ENCODE measurements around the gene WAPL.

Gene WAPL

DNA sequence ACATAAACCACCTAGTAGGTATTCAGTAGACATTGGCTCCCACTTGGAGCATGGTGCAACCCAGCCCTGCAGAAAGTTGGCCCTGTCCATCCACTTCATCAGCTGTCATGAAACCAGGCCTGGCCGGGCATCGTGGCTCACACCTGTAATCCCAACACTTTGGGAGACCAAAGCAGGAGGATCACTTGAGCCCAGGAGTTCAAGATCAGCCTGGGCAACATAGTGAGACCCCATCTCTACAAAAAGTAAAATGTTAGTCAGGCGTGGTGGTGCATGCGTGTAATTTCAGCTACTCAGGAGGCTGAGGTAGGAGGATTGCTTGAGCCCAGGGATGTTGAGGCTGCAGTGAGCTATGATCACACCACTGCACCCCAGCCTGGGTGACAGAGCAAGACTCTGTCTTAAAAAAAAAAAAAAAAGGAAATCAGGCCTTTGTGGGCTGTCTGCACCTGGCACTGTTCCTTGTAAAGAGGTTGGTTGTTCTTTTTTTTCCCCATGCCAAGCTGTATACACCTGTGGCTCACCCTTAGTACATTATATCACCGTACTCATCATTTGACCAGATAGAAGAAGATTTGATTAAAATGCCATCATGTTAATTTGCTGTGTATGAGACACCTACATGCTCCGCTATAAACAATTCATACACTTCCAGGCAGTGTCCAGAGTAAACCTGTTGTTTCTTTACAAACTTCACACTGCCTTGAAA, 109.6 kb downstream of the WAPL start:
- DNase-seq, result no peak

DNA sequence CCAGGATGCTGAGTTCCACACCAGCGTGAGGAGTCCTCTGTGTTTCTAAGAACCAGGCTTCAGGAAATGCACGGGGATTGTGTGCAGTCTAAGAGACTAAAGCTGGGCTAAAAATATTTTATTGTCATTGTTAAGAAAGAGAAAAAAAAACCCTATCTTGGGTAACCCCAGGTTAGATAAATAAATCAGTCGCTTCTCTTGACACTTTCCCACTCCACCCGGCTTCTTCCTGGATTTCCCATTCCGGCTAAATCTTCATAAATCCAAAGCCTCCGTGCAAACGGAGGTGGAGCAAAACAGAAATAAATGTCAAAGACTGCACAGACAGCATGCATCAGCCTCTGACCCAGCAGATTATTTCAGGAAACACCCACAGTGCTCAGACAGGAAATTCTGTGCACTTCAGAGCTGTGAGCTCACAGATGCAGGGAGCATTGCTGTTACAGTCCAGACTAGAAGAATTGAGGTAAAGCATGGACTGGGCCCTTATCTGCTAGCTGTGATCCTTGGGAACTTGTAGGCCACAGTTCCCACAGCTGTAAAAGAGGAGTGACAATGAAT, 110.2 kb downstream of the WAPL start:
- DNase-seq, result peak in 1 of 5 donors; percentile 65

DNA sequence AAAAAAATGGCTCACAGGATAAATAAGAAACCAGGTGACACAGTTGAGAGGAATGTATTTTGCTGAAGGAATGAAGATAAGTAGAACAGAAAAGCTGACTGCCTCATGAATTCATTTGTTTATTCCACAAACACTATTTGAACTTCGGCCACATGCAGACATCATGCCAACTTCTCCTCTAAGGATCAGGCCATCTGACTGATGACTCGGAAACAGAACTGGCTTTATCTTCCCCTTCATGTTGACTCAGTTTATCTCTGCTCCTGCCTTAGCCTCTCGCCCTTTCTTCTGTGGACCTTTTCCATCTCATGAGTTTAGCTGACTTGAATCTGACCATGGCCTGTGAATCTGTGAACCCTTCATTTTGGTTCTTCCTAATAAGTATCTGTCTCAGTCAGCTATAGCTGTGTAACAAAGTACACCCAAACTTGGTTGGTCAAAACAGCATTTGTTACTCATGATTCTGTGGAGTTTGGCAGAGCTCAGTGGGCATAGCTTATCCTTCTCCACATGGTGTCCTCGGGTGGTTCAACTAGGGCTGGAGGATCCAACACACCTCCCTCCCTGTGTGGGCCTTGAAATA, 111.0 kb downstream of the WAPL start:
- DNase-seq, result no peak

GRCh38 chr10:86409183-86409582, 112.4 kb downstream of the WAPL start:
- DNase-seq, result no peak

GRCh38 chr10:86403183-86403797, 118.3 kb downstream of the WAPL start:
- no peak for DNase-seq

- no peak for DNase-seq
Observed at GRCh38 chr10:86402283-86402941, 119.2 kb downstream of the WAPL start.

- DNase-seq, result peak in 1 of 5 donors; percentile 18
Observed at GRCh38 chr10:86401588-86402282, 119.9 kb downstream of the WAPL start.

DNA sequence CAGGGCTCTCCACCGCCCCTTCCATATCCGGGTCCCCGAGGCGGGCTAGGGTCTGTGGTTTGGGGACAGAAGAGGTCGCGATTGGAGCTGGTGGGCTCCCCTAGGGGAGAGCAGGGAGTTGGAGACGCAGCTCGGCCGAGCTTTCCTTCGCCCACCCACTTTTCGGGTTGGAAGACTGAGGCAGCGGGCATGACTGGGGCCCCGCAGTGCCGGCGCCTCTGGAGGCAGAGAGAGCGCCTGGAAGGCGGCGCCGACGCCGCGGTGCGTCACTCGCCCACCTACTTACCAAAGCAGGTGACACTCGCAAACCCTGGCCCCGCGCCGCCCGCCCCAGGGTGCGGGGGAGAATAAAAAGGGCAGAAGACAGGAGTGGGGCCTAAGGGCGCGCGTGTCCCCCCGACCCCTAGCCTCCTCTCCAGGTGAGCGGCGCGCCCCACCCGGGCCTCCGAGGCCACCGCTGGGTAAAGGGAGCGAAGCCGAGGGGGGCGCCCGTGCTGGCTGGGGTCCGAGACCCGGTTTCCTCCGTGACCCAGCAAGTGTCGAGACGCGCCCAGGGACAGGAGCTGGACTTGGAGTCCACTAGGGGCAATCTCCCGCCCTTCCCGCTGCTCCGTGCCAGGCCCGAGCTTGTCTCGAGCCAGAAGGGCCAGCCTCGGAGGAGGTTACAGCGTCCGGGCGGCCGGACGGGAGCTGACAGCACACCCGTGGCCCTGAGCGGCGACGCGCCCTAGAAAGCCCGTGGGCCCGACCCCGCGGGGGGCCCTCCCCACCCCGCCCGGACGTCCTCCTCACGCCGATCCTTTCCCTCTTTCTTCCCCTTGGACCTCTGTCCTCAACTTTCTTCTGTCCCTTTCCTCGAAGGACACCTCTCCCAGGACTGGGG, 120.6 kb downstream of the WAPL start:
- DNase-seq, result peak; percentile 40 to 63 (median 60)

- peak; percentile 80 to 93 (median 88) for DNase-seq
Observed at GRCh38 chr10:86399879-86400704, 121.5 kb downstream of the WAPL start.

DNA sequence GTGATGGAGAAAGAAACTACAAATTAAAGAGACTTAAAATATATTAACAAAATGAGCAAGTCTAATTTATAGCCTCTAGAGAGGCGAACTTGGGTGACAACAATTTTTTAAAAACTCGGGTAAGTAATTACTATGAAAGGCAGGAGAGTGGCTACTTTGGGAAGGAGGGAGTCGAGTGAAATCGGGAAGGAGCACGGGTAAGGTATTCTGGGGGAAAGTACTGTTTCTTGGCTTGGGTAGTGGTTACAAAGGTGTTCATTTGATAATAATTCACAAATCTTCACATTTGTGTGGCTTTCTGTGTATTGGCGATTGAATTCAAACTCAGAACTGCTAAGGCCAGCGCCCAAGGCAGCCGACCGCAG, 122.1 kb downstream of the WAPL start:
- no peak for DNase-seq

- DNase-seq, result no peak
Observed at GRCh38 chr10:86397120-86397519, 124.5 kb downstream of the WAPL start.

- no peak for DNase-seq
Observed at GRCh38 chr10:86393862-86394455, 127.6 kb downstream of the WAPL start.

DNA sequence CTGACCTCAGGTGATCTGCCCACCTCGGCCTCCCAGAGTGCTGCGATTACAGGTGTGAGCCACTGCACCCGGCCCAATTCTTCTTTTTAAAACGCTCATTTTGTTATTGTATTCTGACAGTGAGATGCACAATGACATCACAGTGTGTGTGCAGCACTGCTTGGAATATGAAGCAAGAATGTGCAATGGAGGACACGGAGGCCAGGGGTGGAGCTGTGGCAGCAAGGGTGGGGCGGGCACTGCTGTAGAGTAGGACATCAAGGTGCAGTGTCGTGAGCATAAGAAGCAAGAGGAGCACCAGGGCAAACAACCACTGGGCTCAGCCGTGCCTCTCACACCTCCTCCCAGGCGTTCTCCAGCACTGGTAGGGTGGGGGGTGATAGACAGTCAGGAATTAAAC, 128.2 kb downstream of the WAPL start:
- no peak for DNase-seq

DNA sequence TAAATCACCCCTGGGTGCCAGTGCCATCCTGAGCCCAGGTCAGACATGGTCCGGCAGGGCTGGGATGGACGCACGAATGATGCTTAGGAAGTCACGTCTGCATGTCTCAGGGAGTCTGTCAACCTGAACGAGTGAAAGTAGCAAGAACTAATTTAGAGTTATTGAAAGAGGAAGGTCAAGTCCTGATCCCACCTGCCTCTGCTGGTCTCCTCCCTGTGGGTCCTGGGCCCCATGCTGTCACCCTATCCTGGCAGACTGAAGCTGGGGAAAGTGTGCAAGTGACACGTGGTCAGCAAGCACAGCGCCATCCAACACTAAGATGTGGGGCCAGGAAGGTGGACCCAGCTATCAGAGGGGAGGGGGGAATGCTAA, 128.9 kb downstream of the WAPL start:
- no peak for DNase-seq

DNA sequence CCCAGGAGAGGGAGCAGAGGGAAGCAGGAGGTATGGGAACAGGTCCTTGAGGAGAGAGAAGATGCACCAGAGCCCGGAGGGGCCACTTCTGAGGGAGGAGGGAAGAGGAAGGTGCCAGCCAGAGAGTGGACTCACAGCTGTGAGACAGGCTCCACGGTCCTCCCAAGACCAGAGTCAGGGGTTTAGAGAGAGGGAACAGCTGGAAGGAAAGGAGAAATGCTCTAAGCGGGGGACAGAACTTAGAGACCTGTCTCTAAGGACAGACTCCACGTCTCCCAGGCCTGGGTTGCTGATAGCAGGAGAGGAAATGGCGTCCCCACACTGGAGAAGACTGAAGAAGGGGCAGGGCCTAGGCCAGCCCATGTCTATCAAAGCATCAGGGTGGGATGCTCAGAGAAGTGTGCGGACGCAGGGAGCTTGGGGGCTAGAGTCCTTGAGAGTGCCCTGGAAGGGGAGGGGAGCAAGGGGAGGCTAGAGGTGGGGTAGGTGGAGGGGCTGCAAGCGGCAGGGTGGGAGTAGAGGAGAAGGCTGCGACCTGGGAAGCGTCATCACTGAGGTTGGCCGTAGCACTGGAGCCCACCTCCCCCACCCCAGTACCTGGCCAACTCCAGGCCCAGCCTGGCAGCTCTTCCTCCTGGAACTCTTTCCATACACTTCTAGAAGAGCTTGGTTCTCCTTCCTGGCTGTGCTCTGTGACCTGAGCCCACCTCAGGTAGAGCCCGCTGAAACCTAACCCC, 129.4 kb downstream of the WAPL start:
- no peak for DNase-seq

DNA sequence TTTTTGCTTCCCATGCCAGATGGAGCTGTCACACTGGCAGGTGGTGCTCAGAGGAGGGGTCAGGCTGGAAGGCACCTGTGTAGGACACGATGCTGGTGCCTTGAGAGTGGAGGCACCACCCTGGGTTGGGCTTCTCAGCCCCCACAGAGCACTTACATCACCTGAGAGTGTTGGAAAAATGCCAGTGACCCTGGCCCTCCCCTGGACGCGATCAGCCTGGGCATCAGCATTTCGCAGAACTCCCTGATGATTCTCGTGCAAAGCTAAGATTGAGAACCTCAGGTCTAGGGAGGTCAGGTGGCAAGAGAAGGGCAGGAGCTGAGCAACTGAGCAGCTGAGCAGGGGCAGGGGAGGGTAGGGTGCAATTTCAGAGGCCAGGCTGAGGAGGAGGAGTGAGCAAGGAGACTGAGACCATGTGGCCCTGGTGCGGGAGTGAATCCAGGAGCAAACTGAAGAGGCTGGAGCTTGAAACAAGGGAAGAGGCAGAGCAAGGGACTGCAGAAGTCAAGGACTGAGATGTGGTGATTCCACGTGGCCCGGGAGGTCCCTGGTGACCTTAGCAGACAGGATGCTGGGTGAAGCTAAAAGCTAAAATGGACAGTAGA, 130.3 kb downstream of the WAPL start:
- DNase-seq, result no peak

DNA sequence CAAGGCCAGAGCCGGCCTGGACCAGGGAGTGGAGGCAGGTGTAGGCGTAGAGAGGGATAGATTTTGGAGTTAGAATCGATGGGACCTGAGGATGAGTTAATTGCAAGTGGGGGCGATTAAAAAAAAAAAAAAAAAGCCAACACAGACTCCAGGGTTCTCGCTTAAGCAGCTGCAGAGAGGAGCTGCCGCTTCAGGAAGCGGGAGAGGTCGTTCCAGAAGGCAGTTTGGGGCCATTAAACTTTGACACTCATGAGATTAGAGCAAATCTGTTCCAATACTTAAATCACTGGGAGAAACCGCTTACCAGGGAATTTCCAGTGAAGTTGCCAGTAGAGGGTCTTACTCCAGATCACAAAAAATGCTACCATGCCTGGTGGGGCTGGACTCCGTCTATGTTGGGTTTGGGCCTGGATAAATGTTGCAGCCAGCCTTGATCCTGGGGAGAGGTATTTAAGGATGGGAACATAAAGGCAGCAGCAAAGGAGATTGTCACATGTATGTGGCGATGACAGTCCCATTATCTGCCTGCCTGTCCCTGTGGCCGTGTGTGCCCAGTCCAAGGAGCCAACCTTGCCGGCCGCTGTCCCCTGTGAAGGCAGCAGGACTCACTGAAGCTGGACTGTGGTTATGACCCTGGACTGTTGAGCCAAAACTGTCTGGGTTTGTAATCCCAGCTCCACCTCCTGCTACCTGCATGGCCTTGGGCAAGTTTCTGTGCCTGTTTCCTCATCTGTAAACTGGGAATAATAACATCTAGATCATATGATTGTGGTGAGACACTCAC, 131.1 kb downstream of the WAPL start:
- DNase-seq, result no peak

DNA sequence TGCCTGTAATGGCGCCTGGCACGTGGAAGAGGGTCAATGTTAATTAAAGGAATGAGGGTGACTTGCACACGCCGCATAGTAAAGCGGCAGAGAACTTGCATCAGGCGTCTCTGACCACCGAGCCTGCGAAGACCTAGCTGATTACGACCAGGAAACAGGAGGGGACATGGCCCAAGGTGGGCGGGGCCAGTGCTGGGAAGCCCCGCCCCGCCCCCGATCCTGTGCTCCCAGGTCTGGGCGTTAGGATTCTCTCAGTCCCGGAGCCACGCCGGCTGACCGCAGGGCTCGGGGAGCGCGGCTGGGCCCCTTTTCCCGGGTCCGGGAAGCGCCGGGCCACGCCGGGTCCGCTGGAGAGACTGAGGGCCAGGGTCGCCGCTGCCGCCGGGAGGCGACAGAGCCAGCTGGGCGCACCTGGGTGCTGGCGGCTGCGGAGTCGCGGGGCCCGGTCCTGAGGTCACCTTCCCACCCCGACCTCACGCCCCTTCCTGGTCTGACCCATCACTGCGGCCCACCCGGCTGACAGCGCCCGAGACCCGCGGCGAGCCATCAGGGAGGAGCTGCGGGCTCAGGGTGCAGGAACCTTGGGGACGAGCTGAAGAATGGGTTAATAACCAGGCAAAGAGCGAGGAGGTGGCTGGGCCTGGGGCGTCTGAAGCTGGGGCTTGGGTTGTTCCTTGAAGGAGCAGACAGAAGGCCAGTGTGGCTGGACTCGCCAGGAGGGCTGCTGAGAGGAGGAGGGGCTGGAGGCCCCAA, 132.0 kb downstream of the WAPL start:
- no peak for DNase-seq

Data from T-helper 1 cell (primary cell).